ENCODE data around the gene TRMT6.
A peak's percentile ranks its signal among the peaks of the same experiment; 100 is the strongest.

Gene TRMT6

DNA sequence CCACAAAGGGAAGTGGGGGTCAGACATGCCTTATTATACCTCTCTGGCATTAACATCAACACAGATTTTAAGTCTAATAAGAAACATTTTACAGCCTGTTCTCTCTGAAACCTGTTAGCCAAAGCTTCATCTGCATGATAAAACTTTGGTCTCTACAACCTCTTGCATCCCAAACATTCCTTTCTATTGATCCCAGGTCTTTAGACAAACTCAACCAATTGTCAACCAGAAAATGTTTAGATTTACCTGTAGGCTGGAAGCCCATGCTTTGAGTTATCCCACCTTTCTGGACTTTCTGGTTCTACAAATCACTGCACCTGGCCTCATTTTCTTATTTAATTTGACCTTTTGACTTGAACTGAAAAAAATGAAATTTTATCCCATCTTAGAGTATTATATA is 20.9 kb upstream of the TRMT6 start:
- no peak overlapping the region for H3K18ac ChIP-seq (ENCODE audit: low read length)
- no peak overlapping the region for H3K27ac ChIP-seq (replicated peaks; ENCODE audit: low read length)
- no peak overlapping the region for H2BK12ac ChIP-seq (ENCODE audit: low read length)
- H3K14ac ChIP-seq (ENCODE audit: low read length), result no peak overlapping the region
- no peaks in the 10 kb centered on the region for H3K27me3 ChIP-seq (ENCODE audit: control insufficient read depth in 3 of 3, insufficient read depth in 3 of 3, low read depth in 1 of 3, low read length in 3 of 3)
- no peak overlapping the region for H3K4me3 ChIP-seq (ENCODE audit: low read length in 2 of 2)
- no peaks in the 10 kb centered on the region for H3K9me3 ChIP-seq (replicated peaks in 1 of 2; ENCODE audit: control insufficient read depth in 2 of 2, insufficient read depth in 1 of 2, low read depth in 1 of 2, low read length in 2 of 2)
- H2AK5ac ChIP-seq (ENCODE audit: low read depth, low read length), result no peak overlapping the region
- H4K8ac ChIP-seq (ENCODE audit: low read depth, low read length), result no peak overlapping the region
- peaks cover 19 to 89% of the 10 kb centered on the region in 2 donors for H3K36me3 ChIP-seq (replicated peaks in 1 of 2; ENCODE audit: control insufficient read depth in 2 of 2, insufficient read depth in 2 of 2, low read length in 2 of 2)
- H3K4ac ChIP-seq (ENCODE audit: low read length), result no peak overlapping the region
- DNase-seq (ENCODE audit: low spot score), result no peak
- H3K4me2 ChIP-seq (ENCODE audit: insufficient read depth, low read length, poor library complexity, severe bottlenecking), result no peak overlapping the region
- H3K23ac ChIP-seq (ENCODE audit: low read depth, low read length, poor library complexity), result no peak overlapping the region
- H3K4me1 ChIP-seq (ENCODE audit: control insufficient read depth in 2 of 2, insufficient read depth in 1 of 2, low read depth in 1 of 2, low read length in 2 of 2), result peaks cover 3 to 4% of the 10 kb centered on the region in 2 donors
- H4K91ac ChIP-seq (ENCODE audit: low read depth, low read length, poor library complexity), result no peak overlapping the region
- H2BK5ac ChIP-seq (ENCODE audit: low read length), result no peak overlapping the region
- no peak overlapping the region for H3K9ac ChIP-seq (ENCODE audit: low read depth, low read length, poor library complexity)
- H2AFZ ChIP-seq (ENCODE audit: low read length), result no peak overlapping the region
- H2BK120ac ChIP-seq (ENCODE audit: low read depth, low read length), result no peak overlapping the region
- H2BK15ac ChIP-seq (ENCODE audit: low read length), result no peak overlapping the region
- no peaks in the 10 kb centered on the region for H3K79me1 ChIP-seq (ENCODE audit: low read depth, low read length)

DNA sequence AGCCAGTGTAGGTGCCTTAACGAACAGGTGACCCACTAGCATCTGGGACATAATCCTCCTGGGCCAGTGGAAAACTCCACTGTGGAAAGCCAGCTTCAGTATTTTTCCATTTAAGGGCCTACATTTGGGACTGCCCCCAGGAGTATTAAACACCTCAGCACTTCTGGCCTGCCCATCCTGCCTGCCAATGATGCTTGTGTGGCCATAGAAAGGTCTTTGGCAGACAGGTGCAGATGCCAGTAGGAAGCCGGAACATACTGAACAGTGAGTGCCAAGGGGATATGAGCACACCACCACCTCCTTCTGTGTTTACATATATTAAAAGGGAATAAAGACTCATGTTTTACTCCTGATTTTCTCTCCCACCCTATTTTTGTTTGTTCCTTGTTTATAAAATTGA is 20.0 kb upstream of the TRMT6 start:
- Histone ChIP-seq H2AFZ (ENCODE audit: low read length) (no peak overlapping the region), H2AK5ac (ENCODE audit: low read depth, low read length) (no peak overlapping the region), H2BK12ac (ENCODE audit: low read length) (no peak overlapping the region), H3K27me3 (ENCODE audit: control insufficient read depth in 3 of 3, insufficient read depth in 3 of 3, low read depth in 1 of 3, low read length in 3 of 3) (no peaks in the 10 kb centered on the region), H3K23ac (ENCODE audit: low read depth, low read length, poor library complexity) (no peak overlapping the region), H2BK120ac (ENCODE audit: low read depth, low read length) (no peak overlapping the region), H3K4me2 (ENCODE audit: insufficient read depth, low read length, poor library complexity, severe bottlenecking) (no peak overlapping the region), H3K79me1 (ENCODE audit: low read depth, low read length) (no peaks in the 10 kb centered on the region), H2BK15ac (ENCODE audit: low read length) (no peak overlapping the region), H3K9me3 (replicated peaks in 1 of 2; ENCODE audit: control insufficient read depth in 2 of 2, insufficient read depth in 1 of 2, low read depth in 1 of 2, low read length in 2 of 2) (no peaks in the 10 kb centered on the region), H4K91ac (ENCODE audit: low read depth, low read length, poor library complexity) (no peak overlapping the region), H3K4me1 (ENCODE audit: control insufficient read depth in 2 of 2, insufficient read depth in 1 of 2, low read depth in 1 of 2, low read length in 2 of 2) (peaks cover 3 to 4% of the 10 kb centered on the region in 2 donors), H3K18ac (ENCODE audit: low read length) (no peak overlapping the region), H2BK5ac (ENCODE audit: low read length) (no peak overlapping the region), H3K27ac (replicated peaks; ENCODE audit: low read length) (no peak overlapping the region), H3K36me3 (replicated peaks in 1 of 2; ENCODE audit: control insufficient read depth in 2 of 2, insufficient read depth in 2 of 2, low read length in 2 of 2) (peaks cover 19 to 91% of the 10 kb centered on the region in 2 donors), H3K14ac (ENCODE audit: low read length) (no peak overlapping the region), H3K4me3 (ENCODE audit: low read length in 2 of 2) (no peak overlapping the region), H3K9ac (ENCODE audit: low read depth, low read length, poor library complexity) (no peak overlapping the region), H4K8ac (ENCODE audit: low read depth, low read length) (no peak overlapping the region), H3K4ac (ENCODE audit: low read length) (no peak overlapping the region)
- no CpG with 5 or more reads among the region's 2 CpGs for WGBS, 2 donors (ENCODE audit: extremely low coverage in 2 of 2, insufficient read length in 2 of 2, insufficient replicate concordance in 1 of 2)
- no peak for DNase-seq (ENCODE audit: low spot score)

DNA sequence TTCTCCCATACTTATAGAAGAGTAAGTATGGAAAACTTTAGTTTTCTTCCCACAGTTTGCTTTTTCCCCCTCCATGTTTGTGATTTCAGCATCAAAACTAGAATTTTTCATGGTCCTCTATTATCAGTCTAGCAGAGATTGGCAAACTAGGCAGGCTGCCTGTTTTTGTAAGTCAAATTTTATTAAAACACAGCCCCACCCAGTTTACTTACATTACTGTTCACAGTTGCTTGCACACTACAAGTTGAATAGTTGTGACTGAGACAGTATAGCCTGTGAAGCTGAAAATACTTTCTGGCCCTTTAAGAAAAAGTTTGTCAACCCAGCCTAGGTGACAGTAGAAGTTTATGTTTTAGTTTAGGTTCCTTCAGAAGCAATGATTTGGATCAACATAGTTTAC is 19.6 kb upstream of the TRMT6 start:
- peaks cover 3 to 4% of the 10 kb centered on the region in 2 donors for H3K4me1 ChIP-seq (ENCODE audit: control insufficient read depth in 2 of 2, insufficient read depth in 1 of 2, low read depth in 1 of 2, low read length in 2 of 2)
- no peak overlapping the region for H2AFZ ChIP-seq (ENCODE audit: low read length)
- H2BK12ac ChIP-seq (ENCODE audit: low read length), result no peak overlapping the region
- no peak overlapping the region for H4K8ac ChIP-seq (ENCODE audit: low read depth, low read length)
- no peak overlapping the region for H3K27ac ChIP-seq (replicated peaks; ENCODE audit: low read length)
- H2AK5ac ChIP-seq (ENCODE audit: low read depth, low read length), result no peak overlapping the region
- no peak overlapping the region for H3K23ac ChIP-seq (ENCODE audit: low read depth, low read length, poor library complexity)
- no peak for DNase-seq (ENCODE audit: low spot score)
- no peak overlapping the region for H2BK5ac ChIP-seq (ENCODE audit: low read length)
- no peak overlapping the region for H2BK120ac ChIP-seq (ENCODE audit: low read depth, low read length)
- no peaks in the 10 kb centered on the region for H3K27me3 ChIP-seq (ENCODE audit: control insufficient read depth in 3 of 3, insufficient read depth in 3 of 3, low read depth in 1 of 3, low read length in 3 of 3)
- peaks cover 19 to 92% of the 10 kb centered on the region in 2 donors for H3K36me3 ChIP-seq (replicated peaks in 1 of 2; ENCODE audit: control insufficient read depth in 2 of 2, insufficient read depth in 2 of 2, low read length in 2 of 2)
- no peak overlapping the region for H3K4ac ChIP-seq (ENCODE audit: low read length)
- no peak overlapping the region for H2BK15ac ChIP-seq (ENCODE audit: low read length)
- no peak overlapping the region for H3K4me2 ChIP-seq (ENCODE audit: insufficient read depth, low read length, poor library complexity, severe bottlenecking)
- no peak overlapping the region for H3K4me3 ChIP-seq (ENCODE audit: low read length in 2 of 2)
- H3K9ac ChIP-seq (ENCODE audit: low read depth, low read length, poor library complexity), result no peak overlapping the region
- H4K91ac ChIP-seq (ENCODE audit: low read depth, low read length, poor library complexity), result no peak overlapping the region
- no peaks in the 10 kb centered on the region for H3K79me1 ChIP-seq (ENCODE audit: low read depth, low read length)
- H3K9me3 ChIP-seq (replicated peaks in 1 of 2; ENCODE audit: control insufficient read depth in 2 of 2, insufficient read depth in 1 of 2, low read depth in 1 of 2, low read length in 2 of 2), result no peaks in the 10 kb centered on the region
- no peak overlapping the region for H3K18ac ChIP-seq (ENCODE audit: low read length)
- no peak overlapping the region for H3K14ac ChIP-seq (ENCODE audit: low read length)

DNA sequence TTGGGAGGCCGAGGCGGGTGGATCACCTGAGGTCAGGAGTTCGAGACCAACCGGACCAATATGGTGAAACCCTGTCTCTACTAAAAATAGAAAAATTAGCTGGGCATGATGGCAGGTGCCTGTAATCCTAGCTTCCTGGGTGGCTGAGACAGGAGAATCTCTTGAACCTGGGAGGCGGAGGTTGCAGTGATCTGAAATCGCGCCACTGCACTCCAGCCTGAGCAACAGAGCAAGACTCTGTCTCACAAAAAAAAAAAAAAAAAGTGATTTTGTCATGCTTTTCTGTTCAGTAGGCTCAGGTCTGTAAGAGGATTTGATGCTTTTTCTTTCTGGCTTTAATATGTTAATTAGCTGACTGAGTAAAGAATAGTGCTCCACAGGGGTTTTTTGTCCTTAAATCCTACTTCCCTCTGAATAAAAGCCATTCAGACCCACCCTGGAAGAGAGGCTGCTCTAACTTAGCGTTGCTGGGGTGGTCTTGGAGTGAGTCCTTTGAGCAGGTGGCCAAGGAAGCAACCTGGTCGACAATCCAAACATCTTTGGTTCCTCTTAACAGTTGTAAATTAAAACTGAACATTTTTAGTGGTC is 19.1 kb upstream of the TRMT6 start:
- no peak overlapping the region for H3K4ac ChIP-seq (ENCODE audit: low read length)
- H2AK5ac ChIP-seq (ENCODE audit: low read depth, low read length), result no peak overlapping the region
- H3K18ac ChIP-seq (ENCODE audit: low read length), result no peak overlapping the region
- H3K4me3 ChIP-seq (ENCODE audit: low read length in 2 of 2), result no peak overlapping the region
- H3K79me1 ChIP-seq (ENCODE audit: low read depth, low read length), result no peaks in the 10 kb centered on the region
- H2BK12ac ChIP-seq (ENCODE audit: low read length), result no peak overlapping the region
- no CpG with 5 or more reads among the region's 9 CpGs for WGBS, 2 donors (ENCODE audit: extremely low coverage in 2 of 2, insufficient read length in 2 of 2, insufficient replicate concordance in 1 of 2)
- H3K4me1 ChIP-seq (ENCODE audit: control insufficient read depth in 2 of 2, insufficient read depth in 1 of 2, low read depth in 1 of 2, low read length in 2 of 2), result peaks cover 3 to 4% of the 10 kb centered on the region in 2 donors
- H2BK120ac ChIP-seq (ENCODE audit: low read depth, low read length), result no peak overlapping the region
- H3K14ac ChIP-seq (ENCODE audit: low read length), result no peak overlapping the region
- peak; percentile 87 for DNase-seq (ENCODE audit: low spot score)
- no peak overlapping the region for H2AFZ ChIP-seq (ENCODE audit: low read length)
- no peak overlapping the region for H3K23ac ChIP-seq (ENCODE audit: low read depth, low read length, poor library complexity)
- H2BK15ac ChIP-seq (ENCODE audit: low read length), result no peak overlapping the region
- H4K91ac ChIP-seq (ENCODE audit: low read depth, low read length, poor library complexity), result no peak overlapping the region
- no peaks in the 10 kb centered on the region for H3K9me3 ChIP-seq (replicated peaks in 1 of 2; ENCODE audit: control insufficient read depth in 2 of 2, insufficient read depth in 1 of 2, low read depth in 1 of 2, low read length in 2 of 2)
- H3K36me3 ChIP-seq (replicated peaks in 1 of 2; ENCODE audit: control insufficient read depth in 2 of 2, insufficient read depth in 2 of 2, low read length in 2 of 2), result peaks cover 16 to 92% of the 10 kb centered on the region in 2 donors
- no peak overlapping the region for H4K8ac ChIP-seq (ENCODE audit: low read depth, low read length)
- H3K27ac ChIP-seq (replicated peaks; ENCODE audit: low read length), result no peak overlapping the region
- no peaks in the 10 kb centered on the region for H3K27me3 ChIP-seq (ENCODE audit: control insufficient read depth in 3 of 3, insufficient read depth in 3 of 3, low read depth in 1 of 3, low read length in 3 of 3)
- H2BK5ac ChIP-seq (ENCODE audit: low read length), result no peak overlapping the region
- H3K4me2 ChIP-seq (ENCODE audit: insufficient read depth, low read length, poor library complexity, severe bottlenecking), result no peak overlapping the region
- no peak overlapping the region for H3K9ac ChIP-seq (ENCODE audit: low read depth, low read length, poor library complexity)

Measured in neuronal stem cell (in vitro differentiated cells).